GM19463 (cell line): Measurements from ENCODE around the gene THEM4.

ENCODE experiments used
- ATAC-seq: cut with Tn5 transposase; IDR thresholded peaks from one replicate; pipeline ENCODE4 v1.9.1; 2021; ENCODE audit warnings: mild to moderate bottlenecking, moderate library complexity; ENCODE audit not compliant: unreplicated experiment

The THEM4 gene

DNA sequence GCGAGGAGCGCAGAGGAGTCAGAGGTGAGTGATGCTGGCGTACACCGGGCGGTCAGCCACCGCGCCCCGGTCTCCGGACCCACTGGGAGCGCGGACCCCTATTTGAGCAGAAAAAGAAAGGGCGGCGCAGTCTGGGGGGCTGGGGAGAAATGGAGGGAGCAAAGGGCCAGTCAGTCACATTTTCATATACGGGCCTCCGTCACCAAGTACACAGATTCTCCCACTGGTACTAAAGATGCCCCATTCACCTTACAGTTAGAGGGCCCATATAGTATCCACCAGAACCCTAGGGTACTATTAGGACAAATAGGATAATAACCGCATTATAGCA is 70.3 kb downstream of the THEM4 start:
- ATAC-seq = no peak

DNA sequence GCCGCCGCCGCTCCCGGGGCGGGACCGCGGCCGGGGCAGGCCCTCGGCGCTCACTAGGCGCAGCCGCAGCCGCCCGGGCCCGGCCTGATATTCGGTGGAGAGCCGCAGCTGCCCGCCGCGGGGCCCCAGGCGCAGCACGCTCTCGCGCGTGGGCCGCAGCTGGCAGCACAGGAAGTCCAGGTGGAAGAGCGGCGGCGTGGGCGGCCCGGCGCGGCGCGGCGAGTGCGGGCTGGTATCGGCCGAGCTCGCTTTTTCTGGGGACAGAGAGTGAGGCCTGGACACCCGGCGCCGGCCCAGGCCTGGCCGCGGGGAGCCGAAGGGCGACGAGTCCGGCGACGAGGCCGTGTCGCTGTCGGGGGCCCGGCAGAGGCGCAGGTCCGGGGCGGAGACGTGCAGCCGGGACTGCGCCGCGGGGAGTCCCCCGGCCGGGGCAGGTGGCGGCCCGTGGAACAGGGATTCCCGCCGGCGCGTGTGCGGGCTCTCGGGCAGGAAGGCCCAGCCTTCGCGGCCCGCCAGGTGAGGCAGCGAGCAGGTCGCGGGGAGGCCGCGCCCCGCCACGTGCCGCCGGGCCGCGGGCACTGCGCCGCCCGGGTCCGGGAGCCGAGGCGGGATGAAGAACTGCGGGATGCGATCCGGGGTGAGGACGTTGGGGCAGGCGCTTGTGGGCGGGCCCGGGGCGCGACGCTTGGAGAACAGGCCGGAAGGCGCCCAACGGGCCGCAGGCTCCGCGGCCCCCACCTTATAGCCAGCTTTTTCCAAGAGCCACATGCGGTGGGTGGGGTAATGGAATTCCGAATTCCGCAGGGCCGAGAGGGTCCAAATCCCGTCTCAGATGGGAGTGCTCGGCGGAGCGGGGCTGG is 70.9 kb downstream of the THEM4 start:
- no peak for ATAC-seq

DNA sequence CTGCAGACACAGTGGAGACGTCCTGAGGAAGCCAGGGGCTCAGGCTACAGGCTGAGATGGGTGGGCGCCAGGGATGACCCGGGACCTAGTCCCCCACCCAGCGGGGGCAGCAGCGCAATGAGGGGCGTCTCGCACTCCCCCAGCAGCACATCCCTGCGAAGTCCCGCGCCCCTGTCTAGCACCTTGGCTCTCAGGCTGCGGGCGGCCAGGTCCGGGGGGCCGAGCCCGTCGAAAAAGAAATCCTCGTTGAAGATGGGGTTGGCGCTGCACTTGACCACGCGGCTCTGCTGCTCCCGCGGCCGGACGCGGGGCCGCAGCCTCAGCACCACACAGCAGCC is 71.5 kb downstream of the THEM4 start:
- ATAC-seq = no peak

DNA sequence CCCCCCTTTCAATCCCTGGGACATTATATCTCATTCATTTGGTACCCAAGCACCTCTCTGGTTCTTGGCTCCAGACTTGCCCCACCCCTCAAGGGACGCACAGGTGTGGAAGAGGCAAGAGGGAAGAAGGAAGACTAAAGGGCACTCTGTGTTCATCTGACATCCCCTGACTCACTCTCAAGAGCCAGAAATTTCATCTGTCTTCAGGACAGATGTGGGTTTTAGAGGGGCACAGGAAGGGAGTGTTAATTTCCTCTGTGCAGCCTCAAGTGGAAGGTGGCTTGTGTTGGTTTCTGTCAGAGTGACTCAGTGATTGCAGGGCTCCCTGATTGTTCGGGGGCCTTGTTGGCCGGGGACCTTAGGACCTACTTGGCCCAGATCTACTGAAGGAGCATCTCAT is 72.1 kb downstream of the THEM4 start:
- no peak for ATAC-seq

DNA sequence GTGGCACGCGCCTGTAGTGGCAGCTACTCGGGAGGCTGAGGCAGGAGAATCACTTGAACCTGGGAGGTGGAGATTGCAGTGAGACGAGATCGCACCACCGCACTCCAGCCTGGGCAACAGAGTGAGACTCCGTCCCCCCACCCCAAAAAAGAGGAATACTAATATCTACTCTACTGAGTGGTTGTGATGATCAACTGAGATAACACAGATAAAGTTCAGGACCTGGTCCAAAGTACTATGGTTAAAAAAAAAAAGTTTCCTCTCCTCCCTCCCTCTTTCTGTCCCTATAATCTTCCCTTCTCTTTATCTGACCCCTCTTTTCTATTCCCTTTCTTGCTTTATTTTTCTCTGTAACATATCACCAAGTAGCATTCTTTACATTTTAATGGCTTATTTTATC is 73.7 kb downstream of the THEM4 start:
- ATAC-seq = no peak

DNA sequence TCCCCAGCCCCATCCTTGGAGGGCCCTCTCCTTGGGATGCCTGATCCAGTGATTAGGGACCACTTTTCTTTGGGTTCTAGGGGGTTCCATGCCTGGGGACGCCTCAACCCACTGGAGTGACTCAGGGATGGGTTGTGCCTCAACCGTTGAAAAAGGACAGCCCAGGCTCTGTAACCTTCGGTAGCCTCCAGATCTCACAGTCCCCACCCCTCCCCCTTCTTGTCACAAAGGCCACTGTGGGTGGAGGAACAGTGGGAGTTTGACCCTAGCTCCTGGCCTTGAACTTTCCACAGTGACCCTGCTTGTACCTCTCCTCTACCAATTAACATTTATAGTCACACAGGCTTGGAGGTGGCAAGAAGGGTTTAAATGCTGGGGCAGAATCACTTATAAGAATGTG is 75.1 kb downstream of the THEM4 start:
- ATAC-seq = no peak

DNA sequence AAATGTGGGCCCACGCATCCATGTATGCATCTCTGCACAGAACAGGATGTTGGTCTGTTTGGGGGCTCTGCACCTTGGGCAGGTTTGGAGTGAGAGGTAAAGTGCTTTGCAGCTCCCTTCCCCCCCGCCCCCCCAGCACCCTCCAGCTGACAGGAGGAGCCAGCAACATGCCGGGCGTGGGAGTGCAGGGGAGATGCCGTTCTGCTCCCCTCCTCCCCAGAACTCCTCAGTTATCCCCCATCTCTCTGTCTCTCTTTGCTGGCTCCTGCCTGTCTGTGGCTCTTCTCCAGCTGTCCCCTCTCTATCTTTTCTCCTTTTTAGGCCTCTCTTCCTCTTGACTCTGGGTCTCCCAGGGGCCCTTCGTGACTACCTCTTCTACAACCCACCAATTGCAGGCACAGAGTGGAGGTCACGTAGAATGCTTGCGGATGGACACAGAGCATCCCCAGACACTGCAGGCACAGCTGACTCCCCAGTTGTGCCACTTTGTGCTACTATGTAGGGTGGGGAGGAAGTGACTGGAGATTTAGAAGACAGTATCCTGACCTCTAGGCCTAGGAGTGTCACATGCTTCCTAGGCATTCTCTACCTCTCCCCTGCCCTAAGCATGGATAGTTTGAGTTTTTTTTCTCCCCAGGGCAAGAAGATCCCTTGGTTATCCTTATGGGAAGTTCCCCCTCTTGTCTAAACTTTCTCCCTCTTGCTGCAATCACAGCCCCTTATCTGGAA is 76.0 kb downstream of the THEM4 start:
- no peak for ATAC-seq

DNA sequence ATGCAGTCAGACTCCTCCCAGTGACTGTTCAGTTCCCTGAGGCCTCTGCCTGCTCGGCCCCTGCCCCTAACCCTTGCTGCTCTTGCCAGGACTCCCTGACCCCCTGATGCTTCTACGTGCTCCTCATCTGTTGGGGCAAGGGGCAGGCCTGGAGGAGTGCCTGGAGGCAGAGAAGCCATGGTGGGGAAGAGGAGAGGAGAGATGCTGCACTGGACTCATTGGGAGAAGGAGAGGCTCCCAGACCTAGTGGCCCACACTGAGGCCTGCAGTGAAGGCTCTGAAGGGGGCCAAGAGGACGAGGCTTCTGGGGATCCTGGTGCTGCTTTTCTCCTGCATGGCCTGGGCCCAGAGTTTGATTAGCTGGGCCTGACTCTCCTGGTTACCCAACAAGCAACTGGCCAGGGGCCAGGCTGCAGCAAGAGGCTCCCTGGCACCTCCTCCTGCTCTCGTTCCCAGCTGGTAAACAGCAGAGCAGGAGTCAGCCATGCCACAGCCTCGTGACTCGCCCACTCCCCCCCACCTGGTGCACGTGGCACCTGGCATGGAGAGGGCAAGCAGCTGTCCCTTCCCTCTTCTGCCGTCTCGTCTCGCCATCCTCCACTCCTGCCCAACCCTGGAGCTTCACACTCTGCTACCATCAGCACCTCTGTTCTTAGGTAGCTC is 76.9 kb downstream of the THEM4 start:
- ATAC-seq = no peak

DNA sequence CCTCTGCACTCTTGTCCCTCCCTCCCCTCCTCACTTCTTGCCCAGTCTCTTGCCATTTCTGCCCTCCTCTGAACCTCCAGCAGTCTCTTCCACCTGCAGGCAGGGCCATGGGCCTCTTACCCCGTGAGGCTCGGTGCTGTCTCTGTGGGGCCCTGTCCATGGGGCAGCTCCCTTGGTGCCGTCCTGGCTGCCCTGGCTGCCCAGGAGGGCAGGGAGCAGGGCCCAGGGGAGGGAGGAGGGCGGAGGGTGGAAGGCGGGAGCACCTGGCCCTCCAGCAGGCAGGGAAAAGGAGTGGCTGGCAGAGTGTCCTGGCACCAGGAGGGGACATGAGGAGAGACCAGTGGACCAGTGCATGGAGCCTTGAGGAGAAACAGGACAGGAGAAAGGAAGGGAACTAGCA is 77.7 kb downstream of the THEM4 start, which contains the start of gene RORC:
Gene RORC (minus strand): TSS at position 198 of the 400 bp plus-strand sequence. CDS start 38 bp downstream, at position 160.
- ATAC-seq = no peak

DNA sequence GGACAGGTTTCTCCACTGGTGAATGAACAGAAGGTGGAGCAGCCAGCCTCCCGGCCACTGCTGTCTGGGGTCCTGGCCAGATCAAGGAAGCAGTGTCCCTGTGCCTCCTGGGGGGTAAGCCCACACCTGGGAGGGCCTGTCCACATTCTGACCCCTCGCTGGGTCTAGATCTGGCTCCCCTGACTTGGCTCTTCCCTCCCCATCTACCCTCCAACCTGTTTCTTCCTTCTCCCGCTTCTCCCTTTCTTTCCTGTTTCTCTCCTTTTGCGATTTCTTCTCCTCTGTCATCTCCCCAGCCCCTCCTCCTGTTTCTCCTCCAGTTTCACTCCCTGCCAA is 78.1 kb downstream of the THEM4 start:
- ATAC-seq = no peak

DNA sequence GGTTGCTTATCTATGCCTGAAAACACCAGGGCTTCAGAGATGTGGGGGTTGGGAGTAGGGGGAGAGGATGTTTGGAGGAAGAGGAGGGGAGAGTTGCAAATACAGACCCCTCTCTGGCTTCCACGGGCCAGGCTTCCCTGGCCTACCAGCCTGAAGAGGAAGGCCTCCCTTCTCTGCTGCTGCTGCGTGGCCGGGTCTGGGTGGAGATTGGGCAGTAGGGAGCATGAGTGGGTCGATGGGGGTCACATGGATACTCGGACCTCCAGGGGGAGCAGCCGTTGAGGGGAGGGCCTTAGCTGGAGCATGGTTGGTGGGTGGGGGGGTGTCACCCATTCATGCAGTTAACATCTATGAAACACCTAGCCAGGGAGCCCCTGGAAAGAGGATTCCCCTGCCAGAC is 79.3 kb downstream of the THEM4 start:
- ATAC-seq = no peak

DNA sequence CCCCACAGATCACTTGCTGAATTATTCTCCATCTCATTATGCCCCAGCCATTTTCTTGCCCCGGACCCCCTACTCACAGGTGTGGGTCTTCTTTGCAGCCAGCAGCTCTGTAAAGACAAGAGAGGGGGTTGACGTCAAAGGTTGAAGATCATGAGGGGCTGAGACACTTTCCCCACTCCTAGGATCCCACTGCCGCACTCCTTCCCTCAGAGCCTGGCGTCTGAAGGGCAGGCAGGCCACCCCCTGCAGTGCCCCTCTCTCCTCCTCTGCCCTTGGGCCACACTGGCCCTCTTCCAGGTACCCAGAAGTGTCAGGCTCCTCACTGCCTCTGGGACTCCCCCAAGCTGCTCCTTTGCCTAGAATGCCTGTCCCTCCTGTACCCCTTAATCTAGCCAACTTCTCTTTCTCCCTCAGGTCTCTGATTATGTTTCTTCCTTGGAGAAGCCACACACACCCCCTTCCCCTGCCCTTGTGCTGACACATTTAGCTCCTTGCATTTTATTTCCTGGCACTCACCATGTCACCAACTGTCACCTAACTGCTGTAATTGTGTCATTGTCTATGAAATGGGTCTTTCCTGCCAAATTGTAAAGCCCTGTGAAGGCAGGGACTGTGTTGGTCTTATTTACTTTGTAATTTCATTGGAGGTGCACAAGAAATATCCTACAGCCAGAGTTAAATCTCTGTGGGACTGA is 79.8 kb downstream of the THEM4 start:
- ATAC-seq = no peak

DNA sequence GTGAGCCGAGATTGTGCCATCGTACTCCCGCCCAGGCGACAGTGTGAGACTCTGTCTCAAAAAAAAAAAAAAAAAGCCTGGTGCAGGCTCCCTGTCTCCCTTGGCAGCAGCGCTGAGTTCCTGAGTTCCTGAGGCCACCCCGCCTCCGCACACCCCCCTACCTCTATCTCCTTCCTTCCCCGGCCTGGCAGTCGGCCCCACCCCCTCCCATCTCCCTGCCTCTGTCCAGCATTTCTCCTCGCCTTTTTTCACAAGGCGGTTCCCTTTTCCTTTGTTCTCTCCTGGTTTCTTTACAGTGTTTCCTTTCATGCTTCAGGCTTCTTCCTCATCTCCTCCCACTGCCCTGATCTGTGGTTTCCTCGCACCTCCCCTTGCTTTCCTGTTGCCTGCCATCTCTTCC is 80.4 kb downstream of the THEM4 start:
- ATAC-seq = no peak

DNA sequence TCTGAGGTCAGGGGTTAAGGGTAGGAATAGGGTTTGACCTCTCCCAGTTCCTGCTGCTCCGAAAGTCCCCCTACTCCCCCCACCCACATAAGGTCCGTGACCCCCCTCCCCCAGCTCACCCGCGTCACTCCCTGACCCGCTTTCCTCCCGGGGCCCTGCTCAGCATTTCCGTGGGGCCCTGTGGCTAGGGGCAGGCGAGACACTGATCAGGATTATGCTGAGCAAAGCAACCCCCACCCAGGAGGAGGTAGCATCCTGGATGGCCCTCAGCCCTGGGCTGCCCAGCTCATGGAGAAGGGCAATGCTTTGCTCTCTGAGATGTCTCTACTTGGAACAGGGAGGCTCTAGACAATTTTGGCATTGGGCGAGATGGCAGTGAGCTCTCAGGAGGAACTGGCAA is 81.5 kb downstream of the THEM4 start:
- ATAC-seq = no peak

DNA sequence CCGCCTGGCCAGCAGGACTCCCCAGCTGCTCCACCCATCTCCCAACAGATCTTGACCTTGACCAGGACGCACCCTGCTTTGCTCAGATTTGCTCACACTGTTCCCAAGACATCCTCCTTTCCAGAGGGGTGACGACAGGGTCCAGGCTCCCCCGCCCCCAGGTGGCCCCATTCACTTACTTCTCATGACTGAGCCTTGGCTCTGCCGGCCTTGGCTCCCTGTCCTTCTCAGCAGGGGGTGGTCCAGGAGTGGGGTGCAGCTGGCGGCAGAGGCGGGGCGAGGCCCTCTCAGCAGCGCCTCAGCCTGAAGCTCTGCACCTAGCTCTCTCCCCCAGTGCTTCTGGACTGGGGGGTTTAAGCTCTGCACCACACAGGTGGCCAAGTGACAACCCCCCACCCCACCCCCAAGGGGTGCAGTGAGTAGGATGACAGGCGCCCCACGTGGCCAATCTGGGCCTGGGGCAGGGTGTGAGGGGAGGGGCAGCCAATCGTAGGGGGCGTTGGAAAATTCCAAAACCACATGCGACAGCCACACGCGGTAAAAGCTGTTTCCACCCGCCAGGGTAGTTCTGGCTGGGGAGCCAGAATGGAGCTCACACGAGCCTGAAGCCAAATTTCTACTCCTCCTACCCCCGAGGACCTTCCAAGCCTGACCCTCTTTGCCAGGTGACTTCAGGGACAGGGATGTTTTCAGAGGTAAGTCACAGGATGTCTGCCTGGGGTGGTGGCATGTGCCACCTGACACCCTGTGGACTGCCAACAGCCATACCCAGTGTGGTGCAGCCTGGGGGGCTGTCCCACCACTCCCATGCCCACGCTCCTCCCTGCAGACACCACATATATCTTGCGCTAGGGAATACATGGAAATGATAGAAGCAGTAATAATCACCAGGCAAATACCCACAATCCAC is 83.3 kb downstream of the THEM4 start:
- ATAC-seq = no peak

DNA sequence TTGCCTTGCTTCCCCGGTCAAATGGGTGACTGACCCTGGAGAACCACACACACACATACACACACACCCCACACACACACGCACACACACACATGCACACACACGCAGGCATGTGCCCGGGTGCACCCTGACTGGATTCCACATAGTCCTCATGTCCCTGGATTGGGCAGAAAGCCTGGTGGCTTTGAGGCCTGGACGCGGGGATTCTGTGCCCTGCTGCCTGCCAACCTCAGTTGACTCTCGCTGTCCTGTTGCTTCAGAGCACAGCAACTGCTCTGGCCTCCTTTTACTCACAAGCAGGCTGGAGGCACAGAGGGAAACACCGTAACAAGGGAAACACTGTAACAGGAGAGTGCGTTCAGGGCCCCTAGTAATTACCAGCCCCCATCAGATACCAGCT is 84.1 kb downstream of the THEM4 start:
- ATAC-seq = no peak
